ENCODE results near the gene WDR55. TPM values are rescaled to one million over a fixed set of nuclear protein-coding genes. Genes with fewer than 3 reads are reported as not detected.

Gene WDR55
- polyA plus RNA-seq, 2 of the 4 experiments (the other 2 are of a cell fraction) = 23.3 to 36.2 TPM

DNA sequence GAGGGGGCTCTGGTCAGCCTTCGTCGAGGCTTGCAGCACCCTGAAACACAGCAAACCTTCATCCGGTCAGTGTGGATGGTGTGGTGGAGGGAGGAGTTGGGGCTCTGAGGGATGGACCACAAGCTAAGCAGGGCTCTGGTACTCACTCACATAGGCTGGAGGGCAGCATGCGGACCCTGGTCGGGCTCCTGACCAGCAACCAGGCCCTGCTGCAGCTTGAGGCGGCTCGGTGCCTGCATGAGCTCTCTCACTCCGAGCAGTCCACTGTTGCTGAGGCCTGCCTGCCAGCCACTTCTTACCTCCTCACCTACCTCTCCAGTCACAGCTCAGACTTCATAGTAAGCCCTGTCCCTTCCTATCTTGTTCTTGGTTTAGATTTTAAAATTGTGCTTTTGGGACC lies 23.0 kb upstream of the WDR55 start:
- CTCF ChIA-PET = interaction anchor here (0.8 to 1.6 kb wide), 4 partner anchors 14 to 283 kb away, joined by 3 to 5 read pairs (median 3); no protein-coding TSS in a partner anchor
- POLR2A ChIA-PET = no interaction called here

DNA sequence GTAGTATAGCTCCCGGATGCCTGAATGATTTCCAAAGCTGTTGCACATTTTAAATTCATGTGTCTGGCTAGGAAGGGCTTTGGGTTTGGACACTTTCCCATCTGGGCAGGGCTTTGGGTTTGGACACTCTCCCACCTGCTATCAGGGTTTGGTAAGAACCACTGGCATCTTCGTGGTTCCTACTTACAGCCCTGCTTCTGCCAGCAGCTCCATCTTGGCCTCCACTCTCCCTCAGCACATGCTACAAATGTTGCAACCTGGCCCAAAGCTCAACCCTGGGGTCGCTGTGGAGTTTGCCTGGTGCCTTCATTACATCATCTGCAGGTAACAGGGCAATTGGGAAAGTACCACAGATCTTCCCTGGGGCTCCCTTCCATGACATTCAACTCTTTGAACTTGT lies 22.0 kb upstream of the WDR55 start:
- H3K4me2 ChIP-seq = no peak overlapping the region
- ChIA-PET CTCF (interaction anchor here (0.8 to 1.6 kb wide), 3 partner anchors 77 to 284 kb away, joined by 3 to 5 read pairs (median 3); no protein-coding TSS in a partner anchor), POLR2A (interaction anchor here (0.6 kb wide), 1 partner anchor 214 kb away, joined by 4 read pairs; no protein-coding TSS in a partner anchor)
- 70% methylated on average over 3 of the region's 3 CpGs for WGBS (ENCODE audit: missing lambda C conversion rate)
- no peak overlapping the region for H3K27ac ChIP-seq
- FAIRE-seq = no peak
- H3K4me1 ChIP-seq = peaks cover 23% of the 10 kb centered on the region
- no peak for DNase-seq (ENCODE audit: low read depth in 1 of 2, low spot score in 1 of 2)
- H3K9me3 ChIP-seq = no peaks in the 10 kb centered on the region
- no peak for ATAC-seq
- no peak overlapping the region for H3K4me3 ChIP-seq
- TF ChIP-seq RCOR1 (IDR thresholded peaks at IDR 0.05; ENCODE audit: low read depth, low read length) = no peak
- TF ChIP-seq, protein P1, sequence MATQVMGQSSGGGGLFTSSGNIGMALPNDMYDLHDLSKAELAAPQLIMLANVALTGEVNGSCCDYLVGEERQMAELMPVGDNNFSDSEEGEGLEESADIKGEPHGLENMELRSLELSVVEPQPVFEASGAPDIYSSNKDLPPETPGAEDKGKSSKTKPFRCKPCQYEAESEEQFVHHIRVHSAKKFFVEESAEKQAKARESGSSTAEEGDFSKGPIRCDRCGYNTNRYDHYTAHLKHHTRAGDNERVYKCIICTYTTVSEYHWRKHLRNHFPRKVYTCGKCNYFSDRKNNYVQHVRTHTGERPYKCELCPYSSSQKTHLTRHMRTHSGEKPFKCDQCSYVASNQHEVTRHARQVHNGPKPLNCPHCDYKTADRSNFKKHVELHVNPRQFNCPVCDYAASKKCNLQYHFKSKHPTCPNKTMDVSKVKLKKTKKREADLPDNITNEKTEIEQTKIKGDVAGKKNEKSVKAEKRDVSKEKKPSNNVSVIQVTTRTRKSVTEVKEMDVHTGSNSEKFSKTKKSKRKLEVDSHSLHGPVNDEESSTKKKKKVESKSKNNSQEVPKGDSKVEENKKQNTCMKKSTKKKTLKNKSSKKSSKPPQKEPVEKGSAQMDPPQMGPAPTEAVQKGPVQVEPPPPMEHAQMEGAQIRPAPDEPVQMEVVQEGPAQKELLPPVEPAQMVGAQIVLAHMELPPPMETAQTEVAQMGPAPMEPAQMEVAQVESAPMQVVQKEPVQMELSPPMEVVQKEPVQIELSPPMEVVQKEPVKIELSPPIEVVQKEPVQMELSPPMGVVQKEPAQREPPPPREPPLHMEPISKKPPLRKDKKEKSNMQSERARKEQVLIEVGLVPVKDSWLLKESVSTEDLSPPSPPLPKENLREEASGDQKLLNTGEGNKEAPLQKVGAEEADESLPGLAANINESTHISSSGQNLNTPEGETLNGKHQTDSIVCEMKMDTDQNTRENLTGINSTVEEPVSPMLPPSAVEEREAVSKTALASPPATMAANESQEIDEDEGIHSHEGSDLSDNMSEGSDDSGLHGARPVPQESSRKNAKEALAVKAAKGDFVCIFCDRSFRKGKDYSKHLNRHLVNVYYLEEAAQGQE (IDR thresholded peaks at IDR 0.05) = no peak
- no peak for TF ChIP-seq MAFK (IDR thresholded peaks at IDR 0.05; ENCODE audit: partially characterized antibody)
- no peak for TF ChIP-seq TFCP2L1 (CRISPR knock-in tag; IDR thresholded peaks at IDR 0.05)
- no peak for TF ChIP-seq MAZ (IDR thresholded peaks at IDR 0.05; ENCODE audit: borderline replicate concordance, low read depth, low read length)
- TF ChIP-seq, protein P2, sequence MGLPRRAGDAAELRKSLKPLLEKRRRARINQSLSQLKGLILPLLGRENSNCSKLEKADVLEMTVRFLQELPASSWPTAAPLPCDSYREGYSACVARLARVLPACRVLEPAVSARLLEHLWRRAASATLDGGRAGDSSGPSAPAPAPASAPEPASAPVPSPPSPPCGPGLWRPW (IDR thresholded peaks at IDR 0.05) = no peak
- TF ChIP-seq ZC3H11A (IDR thresholded peaks at IDR 0.05) = no peak
- no peak for TF ChIP-seq POLR2A (IDR thresholded peaks at IDR 0.05; ENCODE audit: low read length)
- no peak for TF ChIP-seq FOSB (CRISPR knock-in tag; IDR thresholded peaks at IDR 0.05)
- no peak for TF ChIP-seq GATA3 (IDR thresholded peaks at IDR 0.05; ENCODE audit: borderline replicate concordance)
- TF ChIP-seq FOXS1 (CRISPR knock-in tag; IDR thresholded peaks at IDR 0.05) = no peak
- TF ChIP-seq KDM5A (IDR thresholded peaks at IDR 0.05) = no peak
- TF ChIP-seq ESRRA (IDR thresholded peaks at IDR 0.05; ENCODE audit: borderline replicate concordance, low read length) = no peak
- no peak for TF ChIP-seq MYC (IDR thresholded peaks at IDR 0.05; ENCODE audit: borderline replicate concordance, low read length)

More for the DNA sequence above, 23.0 kb upstream of the WDR55 start:
- Histone ChIP-seq H3K4me1 (peaks cover 23% of the 10 kb centered on the region), H3K27ac (no peak overlapping the region), H3K4me3 (no peak overlapping the region), H3K4me2 (no peak overlapping the region), H3K9me3 (no peaks in the 10 kb centered on the region)
- DNase-seq (ENCODE audit: low read depth in 1 of 2, low spot score in 1 of 2) = no peak
- no peak for TF ChIP-seq RAD21 (conservative IDR thresholded peaks at IDR 0.05 in 1 of 2, IDR thresholded peaks at IDR 0.05 in 1 of 2)
- TF ChIP-seq, protein P1 (IDR thresholded peaks at IDR 0.05) = no peak
- TF ChIP-seq, protein P3, sequence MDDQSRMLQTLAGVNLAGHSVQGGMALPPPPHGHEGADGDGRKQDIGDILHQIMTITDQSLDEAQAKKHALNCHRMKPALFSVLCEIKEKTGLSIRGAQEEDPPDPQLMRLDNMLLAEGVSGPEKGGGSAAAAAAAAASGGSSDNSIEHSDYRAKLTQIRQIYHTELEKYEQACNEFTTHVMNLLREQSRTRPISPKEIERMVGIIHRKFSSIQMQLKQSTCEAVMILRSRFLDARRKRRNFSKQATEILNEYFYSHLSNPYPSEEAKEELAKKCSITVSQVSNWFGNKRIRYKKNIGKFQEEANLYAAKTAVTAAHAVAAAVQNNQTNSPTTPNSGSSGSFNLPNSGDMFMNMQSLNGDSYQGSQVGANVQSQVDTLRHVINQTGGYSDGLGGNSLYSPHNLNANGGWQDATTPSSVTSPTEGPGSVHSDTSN (IDR thresholded peaks at IDR 0.05) = no peak
- TF ChIP-seq EHMT2 (IDR thresholded peaks at IDR 0.05; ENCODE audit: low read depth) = no peak
- TF ChIP-seq JUN (IDR thresholded peaks at IDR 0.05) = no peak
- TF ChIP-seq, protein P4, sequence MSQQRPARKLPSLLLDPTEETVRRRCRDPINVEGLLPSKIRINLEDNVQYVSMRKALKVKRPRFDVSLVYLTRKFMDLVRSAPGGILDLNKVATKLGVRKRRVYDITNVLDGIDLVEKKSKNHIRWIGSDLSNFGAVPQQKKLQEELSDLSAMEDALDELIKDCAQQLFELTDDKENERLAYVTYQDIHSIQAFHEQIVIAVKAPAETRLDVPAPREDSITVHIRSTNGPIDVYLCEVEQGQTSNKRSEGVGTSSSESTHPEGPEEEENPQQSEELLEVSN (IDR thresholded peaks at IDR 0.05; ENCODE audit: borderline replicate concordance, low read depth) = no peak
- no peak for TF ChIP-seq ZSCAN20 (CRISPR knock-in tag; IDR thresholded peaks at IDR 0.05)
- TF ChIP-seq, protein P2 (IDR thresholded peaks at IDR 0.05) = no peak
- no peak for TF ChIP-seq FOSB (CRISPR knock-in tag; IDR thresholded peaks at IDR 0.05)
- TF ChIP-seq RNF2 (IDR thresholded peaks at IDR 0.05; ENCODE audit: borderline replicate concordance, low read depth) = no peak
- no peak for TF ChIP-seq RARB (CRISPR knock-in tag; IDR thresholded peaks at IDR 0.05)
- TF ChIP-seq, protein P5, sequence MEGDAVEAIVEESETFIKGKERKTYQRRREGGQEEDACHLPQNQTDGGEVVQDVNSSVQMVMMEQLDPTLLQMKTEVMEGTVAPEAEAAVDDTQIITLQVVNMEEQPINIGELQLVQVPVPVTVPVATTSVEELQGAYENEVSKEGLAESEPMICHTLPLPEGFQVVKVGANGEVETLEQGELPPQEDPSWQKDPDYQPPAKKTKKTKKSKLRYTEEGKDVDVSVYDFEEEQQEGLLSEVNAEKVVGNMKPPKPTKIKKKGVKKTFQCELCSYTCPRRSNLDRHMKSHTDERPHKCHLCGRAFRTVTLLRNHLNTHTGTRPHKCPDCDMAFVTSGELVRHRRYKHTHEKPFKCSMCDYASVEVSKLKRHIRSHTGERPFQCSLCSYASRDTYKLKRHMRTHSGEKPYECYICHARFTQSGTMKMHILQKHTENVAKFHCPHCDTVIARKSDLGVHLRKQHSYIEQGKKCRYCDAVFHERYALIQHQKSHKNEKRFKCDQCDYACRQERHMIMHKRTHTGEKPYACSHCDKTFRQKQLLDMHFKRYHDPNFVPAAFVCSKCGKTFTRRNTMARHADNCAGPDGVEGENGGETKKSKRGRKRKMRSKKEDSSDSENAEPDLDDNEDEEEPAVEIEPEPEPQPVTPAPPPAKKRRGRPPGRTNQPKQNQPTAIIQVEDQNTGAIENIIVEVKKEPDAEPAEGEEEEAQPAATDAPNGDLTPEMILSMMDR (IDR thresholded peaks at IDR 0.05) = no peak
- no peak for TF ChIP-seq BHLHE40 (IDR thresholded peaks at IDR 0.05; ENCODE audit: low read depth, low read length)
- TF ChIP-seq TFCP2L1 (CRISPR knock-in tag; IDR thresholded peaks at IDR 0.05) = no peak
- no peak for TF ChIP-seq POLR2A (IDR thresholded peaks at IDR 0.05; ENCODE audit: low read length)
- FAIRE-seq = no peak
- no peak for ATAC-seq
- 88% methylated on average over 8 of the region's 8 CpGs for WGBS (ENCODE audit: missing lambda C conversion rate)
